Subcutaneous abdominal adipose tissue (tissue), 5 donors: ENCODE results near the gene RAPGEF1.
A peak's percentile ranks its signal among the peaks of the same experiment; 100 is the strongest.

ENCODE experiments used
- H3K27ac ChIP-seq: one replicate; pipeline ENCODE4 v1.7.0; 2013; ENCODE audit warnings: low read depth, mild to moderate bottlenecking, inconsistent platforms, low read length, moderate library complexity
- H3K27me3 ChIP-seq, 5 donors: one replicate each; pipeline ENCODE4 v1.7.0; 2013; ENCODE audit warnings: low read length in 5 of 5, inconsistent platforms in 1 of 5; ENCODE audit not compliant: control insufficient read depth in 5 of 5, insufficient read depth in 4 of 5
- H3K36me3 ChIP-seq, 5 donors: one replicate each; pipeline ENCODE4 v1.7.0; 2013; ENCODE audit warnings: low read length in 5 of 5; ENCODE audit not compliant: control insufficient read depth in 5 of 5, insufficient read depth in 5 of 5
- H3K4me1 ChIP-seq, 5 donors: one replicate each; pipeline ENCODE4 v1.7.0; 2013; ENCODE audit warnings: low read length in 5 of 5, mild to moderate bottlenecking in 3 of 5, moderate library complexity in 1 of 5; ENCODE audit not compliant: control insufficient read depth in 5 of 5, insufficient read depth in 5 of 5
- H3K4me3 ChIP-seq, 5 donors: one replicate each; pipeline ENCODE4 v1.7.0; 2013; ENCODE audit warnings: low read length in 5 of 5, low read depth in 1 of 5
- H3K9ac ChIP-seq, 5 donors: one replicate each; pipeline ENCODE4 v1.7.0; 2013; ENCODE audit warnings: low read length in 5 of 5, mild to moderate bottlenecking in 4 of 5, moderate library complexity in 3 of 5
- H3K9me3 ChIP-seq, 5 donors: one replicate each; pipeline ENCODE4 v1.7.0; 2013; ENCODE audit warnings: low read length in 5 of 5; ENCODE audit not compliant: control insufficient read depth in 5 of 5
- donor health status: healthy.
- donor health status: healthy.
- donor health status: healthy.
- donor health status: healthy.
- donor health status: healthy.

Gene RAPGEF1

DNA sequence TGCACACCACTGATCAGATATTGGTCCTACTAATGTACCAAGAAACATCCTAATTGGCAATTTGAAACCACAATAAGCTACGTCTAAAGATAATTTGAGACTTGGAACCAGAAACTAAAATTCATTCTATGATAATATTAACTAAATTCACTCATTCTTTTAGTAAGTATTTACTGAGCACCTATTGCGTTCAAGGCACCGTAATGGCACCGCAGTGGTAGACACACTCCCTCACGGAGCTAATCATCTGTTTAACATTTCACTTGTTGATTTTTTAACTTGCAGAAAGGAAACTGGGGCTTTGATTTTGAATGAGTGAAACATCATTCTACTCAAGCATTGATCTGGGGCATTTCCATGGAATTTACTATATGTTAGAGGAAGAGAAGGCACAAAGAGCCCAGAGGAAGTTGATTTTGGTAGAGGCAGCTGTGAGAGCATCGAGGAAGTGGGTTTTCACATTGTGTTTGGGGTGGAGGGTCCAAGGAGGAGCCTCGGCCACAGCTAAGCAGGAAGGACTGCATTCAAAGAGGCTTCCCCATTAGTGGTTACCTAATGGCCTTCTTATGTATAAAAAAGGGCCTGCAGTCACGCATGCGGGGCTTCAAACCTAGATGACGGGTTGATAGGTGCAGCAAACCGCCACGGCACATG, 7.1 kb downstream of the RAPGEF1 start:
- Histone ChIP-seq H3K27me3 (no peaks in the 10 kb centered on the region), H3K9me3 (no peaks in the 10 kb centered on the region), H3K4me3 (peak overlapping the region in 1 of 5 donors; percentile 6), H3K36me3 (peaks cover 0 to 5% (median 0%) of the 10 kb centered on the region in 5 donors), H3K4me1 (peaks cover 20 to 85% (median 82%) of the 10 kb centered on the region in 5 donors), H3K27ac (no peak overlapping the region), H3K9ac (no peak overlapping the region)

DNA sequence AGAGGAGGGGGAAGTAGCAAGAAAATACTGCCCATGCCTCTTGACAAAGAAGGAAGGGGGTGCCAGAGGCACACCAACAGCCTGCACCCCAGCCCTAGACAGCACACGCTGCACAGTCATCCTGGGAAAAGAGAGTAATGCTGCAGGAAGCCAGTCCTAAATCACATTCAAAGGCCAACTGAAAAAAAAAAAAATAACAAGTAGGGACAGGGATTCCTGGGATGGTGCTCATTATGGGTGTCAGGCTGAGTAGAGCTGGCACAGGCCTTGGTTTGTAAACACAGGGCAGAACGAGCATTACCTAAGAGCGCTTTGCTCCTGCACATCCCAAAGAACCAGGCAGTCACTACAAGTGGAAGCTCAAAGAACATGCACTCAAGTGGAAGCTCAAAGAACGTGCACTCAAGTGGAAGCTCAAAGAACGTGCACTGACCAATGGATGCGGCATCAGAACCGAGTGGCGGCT, 7.8 kb downstream of the RAPGEF1 start:
- no peak overlapping the region for H3K4me3 ChIP-seq
- no peaks in the 10 kb centered on the region for H3K9me3 ChIP-seq
- H3K27ac ChIP-seq = peak overlapping the region; percentile 60
- H3K4me1 ChIP-seq = peaks cover 25 to 87% (median 85%) of the 10 kb centered on the region in 5 donors
- H3K36me3 ChIP-seq = peaks cover 0 to 5% (median 0%) of the 10 kb centered on the region in 5 donors
- no peaks in the 10 kb centered on the region for H3K27me3 ChIP-seq
- H3K9ac ChIP-seq = peak overlapping the region in 1 of 5 donors; percentile 40

DNA sequence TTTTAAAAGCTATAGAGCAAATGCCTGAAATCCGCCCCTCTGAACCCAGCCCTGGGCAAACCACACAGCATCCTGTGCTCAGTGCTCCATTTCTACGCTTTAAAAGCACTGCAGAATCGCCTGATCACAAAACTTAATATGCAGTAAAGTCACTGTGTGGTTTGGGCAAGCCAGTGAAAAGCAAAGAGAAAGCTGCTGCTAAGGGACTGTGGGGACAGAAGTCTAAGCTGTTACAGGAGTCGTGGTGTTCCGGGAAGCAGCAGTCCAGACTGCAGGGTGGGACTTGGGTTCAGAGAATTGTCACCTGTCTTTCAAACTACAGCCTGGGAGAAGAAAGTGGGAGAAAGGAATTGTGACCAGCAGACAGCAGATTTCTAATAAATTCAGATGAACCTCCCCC, 8.2 kb downstream of the RAPGEF1 start:
- Histone ChIP-seq H3K9ac (peak overlapping the region in 2 of 5 donors; percentile 6 to 40), H3K27me3 (no peaks in the 10 kb centered on the region)

DNA sequence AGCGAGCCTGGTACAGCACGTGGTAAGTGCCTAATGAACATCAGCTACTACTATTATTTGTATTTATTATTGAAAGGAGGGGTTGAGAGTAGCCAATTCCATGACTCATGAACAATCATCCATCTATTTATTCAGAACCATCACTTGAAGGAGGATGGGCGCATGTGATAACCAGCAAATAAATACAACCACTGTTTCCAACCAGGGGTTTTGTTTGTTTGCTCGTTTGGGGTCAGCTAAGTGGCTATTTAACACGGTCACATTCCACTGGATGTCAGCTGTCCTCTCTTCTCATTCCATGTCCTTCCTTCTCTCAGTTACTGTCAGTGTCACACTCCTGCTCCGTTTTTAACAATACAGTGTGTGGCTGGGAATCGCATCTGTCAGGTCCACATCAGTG, 8.6 kb downstream of the RAPGEF1 start:
- Histone ChIP-seq H3K9me3 (no peaks in the 10 kb centered on the region), H3K9ac (no peak overlapping the region), H3K27ac (peak overlapping the region; percentile 60), H3K36me3 (peaks cover 0 to 5% (median 0%) of the 10 kb centered on the region in 5 donors), H3K4me3 (no peak overlapping the region), H3K4me1 (peaks cover 20 to 83% (median 78%) of the 10 kb centered on the region in 5 donors), H3K27me3 (no peaks in the 10 kb centered on the region)

More for the DNA sequence above, 8.2 kb downstream of the RAPGEF1 start:
- Histone ChIP-seq H3K4me1 (peaks cover 20 to 87% (median 83%) of the 10 kb centered on the region in 5 donors), H3K9me3 (no peaks in the 10 kb centered on the region), H3K4me3 (no peak overlapping the region), H3K27ac (peak overlapping the region; percentile 60), H3K36me3 (peaks cover 0 to 5% (median 0%) of the 10 kb centered on the region in 5 donors)

DNA sequence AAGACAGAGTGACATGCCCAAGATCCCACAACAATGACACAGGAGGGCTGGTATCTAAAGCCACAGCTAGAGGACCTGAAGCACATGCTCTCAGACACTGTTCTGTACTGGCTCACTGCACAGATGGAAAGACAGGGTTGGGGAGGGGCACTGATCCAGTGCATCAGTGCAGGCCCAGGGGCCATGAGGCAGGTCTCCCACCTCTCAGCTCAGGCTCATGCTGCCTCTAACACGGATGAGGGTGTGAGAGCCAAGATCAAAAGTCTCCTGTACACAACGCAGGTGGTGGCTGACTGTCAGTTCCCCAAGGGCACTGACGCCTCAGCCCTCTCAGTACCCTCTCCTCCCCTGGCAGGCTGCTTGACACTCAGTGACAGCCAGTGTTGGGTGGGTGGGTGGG, 10.9 kb downstream of the RAPGEF1 start:
- H3K9ac ChIP-seq = peak overlapping the region in 2 of 5 donors; percentile 8 to 53

DNA sequence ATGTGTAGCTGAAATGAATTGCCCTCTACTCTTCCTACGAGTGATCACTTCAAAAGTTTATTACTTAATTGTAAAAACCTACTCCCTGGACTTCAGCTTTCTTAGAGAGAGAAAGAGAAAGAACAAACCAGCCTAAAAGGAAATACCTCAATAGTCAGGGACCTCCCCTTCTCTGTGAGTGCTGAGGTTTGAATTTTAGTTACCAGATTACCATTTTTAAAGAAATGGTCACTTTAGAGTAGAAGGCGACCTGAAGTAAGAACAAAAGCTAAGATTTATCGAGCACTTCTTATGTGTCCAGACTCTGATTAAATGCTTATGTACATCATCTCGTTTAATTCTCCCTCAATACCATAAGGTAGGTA, 11.3 kb downstream of the RAPGEF1 start:
- peaks cover 15 to 67% (median 61%) of the 10 kb centered on the region in 5 donors for H3K4me1 ChIP-seq
- no peak overlapping the region for H3K4me3 ChIP-seq
- no peaks in the 10 kb centered on the region for H3K36me3 ChIP-seq
- H3K9ac ChIP-seq = peak overlapping the region in 3 of 5 donors; percentile 6 to 53 (median 8)
- H3K9me3 ChIP-seq = no peaks in the 10 kb centered on the region
- H3K27ac ChIP-seq = peak overlapping the region; percentile 0
- H3K27me3 ChIP-seq = no peaks in the 10 kb centered on the region

More for the DNA sequence above, 10.9 kb downstream of the RAPGEF1 start:
- Histone ChIP-seq H3K9me3 (no peaks in the 10 kb centered on the region), H3K4me1 (peaks cover 15 to 71% (median 66%) of the 10 kb centered on the region in 5 donors), H3K4me3 (peak overlapping the region in 1 of 5 donors; percentile 12), H3K27ac (peak overlapping the region; percentile 0), H3K36me3 (no peaks in the 10 kb centered on the region), H3K27me3 (no peaks in the 10 kb centered on the region)

DNA sequence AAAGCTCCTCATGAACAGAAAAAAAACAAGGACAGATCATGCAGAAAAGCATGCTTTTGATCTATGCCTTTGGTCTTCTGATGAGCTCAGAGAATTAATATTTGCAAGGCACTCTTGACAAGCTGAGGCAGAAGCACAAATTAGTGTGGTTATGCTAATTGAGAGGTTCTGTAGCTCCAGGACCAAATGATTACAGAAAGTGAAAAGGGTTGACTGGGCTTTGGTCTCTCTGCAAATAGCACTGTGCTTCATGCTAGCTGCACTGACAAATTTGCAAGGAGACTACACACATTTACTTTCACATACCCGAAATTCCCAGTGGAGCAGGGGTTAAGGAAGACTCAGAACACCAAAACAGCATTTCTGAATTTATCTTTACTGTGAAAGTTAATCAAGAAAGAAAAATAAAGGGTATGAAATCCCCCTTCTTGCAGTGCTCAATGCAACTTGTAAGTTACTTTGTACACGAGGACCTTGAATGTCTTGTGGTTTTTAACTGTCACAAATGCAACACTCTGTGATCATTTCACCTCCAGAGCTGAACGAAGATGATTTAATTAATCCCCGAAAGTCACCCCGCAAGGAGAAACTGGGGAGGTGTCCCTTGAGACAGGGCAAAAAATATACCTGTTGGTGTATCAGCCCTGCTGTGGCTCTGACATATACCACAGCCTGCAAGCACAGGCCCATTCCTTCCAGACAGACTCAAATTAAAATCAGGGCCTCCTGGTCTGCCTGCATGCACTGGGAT, 11.9 kb downstream of the RAPGEF1 start:
- H3K9ac ChIP-seq = peak overlapping the region in 1 of 5 donors; percentile 6
- H3K4me1 ChIP-seq = peaks cover 15 to 64% (median 58%) of the 10 kb centered on the region in 5 donors
- peak overlapping the region in 1 of 5 donors; percentile 3 for H3K4me3 ChIP-seq
- peak overlapping the region; percentile 8 for H3K27ac ChIP-seq
- no peaks in the 10 kb centered on the region for H3K27me3 ChIP-seq
- H3K9me3 ChIP-seq = no peaks in the 10 kb centered on the region
- H3K36me3 ChIP-seq = no peaks in the 10 kb centered on the region

DNA sequence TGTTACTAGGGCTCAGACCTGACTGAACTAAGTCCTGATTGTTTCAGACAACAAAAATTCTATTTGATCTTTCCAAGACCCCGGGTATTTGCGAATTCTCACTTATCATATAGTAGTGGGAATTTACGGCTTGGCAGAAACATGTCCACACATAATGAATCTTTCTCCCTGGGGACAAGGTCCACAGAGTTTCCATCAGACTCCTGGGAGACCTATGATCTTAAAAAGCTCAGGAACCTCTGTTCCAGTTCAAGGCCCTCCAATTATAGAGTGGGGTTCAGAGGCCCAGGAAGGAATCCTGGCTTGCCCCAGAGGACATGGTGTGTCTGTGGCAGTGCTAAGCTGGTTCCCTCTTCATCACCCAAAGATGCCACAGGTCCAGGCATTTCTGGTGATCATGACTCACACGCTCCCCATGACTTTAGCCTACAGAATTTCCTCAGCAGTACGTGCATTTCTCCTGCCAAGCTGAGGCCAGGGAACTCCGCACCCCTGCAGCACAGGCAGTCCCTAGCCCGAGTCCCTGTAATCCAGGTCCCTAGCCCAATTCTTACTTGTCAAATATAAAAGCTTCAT, 12.6 kb downstream of the RAPGEF1 start:
- H3K27ac ChIP-seq = peak overlapping the region; percentile 8
- no peak overlapping the region for H3K9ac ChIP-seq

DNA sequence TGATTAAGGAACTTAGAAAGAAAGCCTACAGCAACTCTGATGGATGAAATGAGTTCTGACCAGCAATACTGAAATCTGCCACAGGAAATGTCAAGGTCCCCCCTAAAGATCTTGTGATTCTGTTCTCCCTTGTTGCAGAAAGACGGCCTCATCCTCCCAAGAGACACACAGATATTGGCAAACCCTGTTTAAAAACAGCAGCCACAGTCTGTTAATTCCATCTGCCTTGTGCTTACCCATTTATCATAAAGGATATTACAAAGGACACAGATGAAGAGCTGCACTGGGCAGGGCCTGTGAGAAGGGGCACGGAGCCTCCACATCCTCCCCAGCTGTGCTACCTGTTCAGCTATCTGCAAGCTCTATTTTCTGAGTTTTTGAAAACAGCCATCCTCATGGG, 15.2 kb downstream of the RAPGEF1 start:
- no peaks in the 10 kb centered on the region for H3K9me3 ChIP-seq
- no peaks in the 10 kb centered on the region for H3K27me3 ChIP-seq
- H3K36me3 ChIP-seq = peaks cover 0 to 8% (median 3%) of the 10 kb centered on the region in 5 donors
- peaks cover 10 to 52% (median 48%) of the 10 kb centered on the region in 5 donors for H3K4me1 ChIP-seq
- no peak overlapping the region for H3K27ac ChIP-seq
- H3K4me3 ChIP-seq = no peak overlapping the region
- H3K9ac ChIP-seq = peak overlapping the region in 2 of 5 donors; percentile 19 to 50

More for the DNA sequence above, 12.6 kb downstream of the RAPGEF1 start:
- no peak overlapping the region for H3K4me3 ChIP-seq
- H3K9me3 ChIP-seq = no peaks in the 10 kb centered on the region
- H3K36me3 ChIP-seq = peaks cover 0 to under 1% (median 0%) of the 10 kb centered on the region in 5 donors
- peaks cover 14 to 60% (median 53%) of the 10 kb centered on the region in 5 donors for H3K4me1 ChIP-seq
- H3K27me3 ChIP-seq = no peaks in the 10 kb centered on the region
